Fibroblast of skin of left quadriceps (primary cell): Measurements from ENCODE around the gene B3GALT4.

Experiments used
- DNase-seq, 2 experiments: peaks; one replicate each; pipeline ENCODE4 v3.0.0-alpha.2; 2013; ENCODE audit warnings: low read depth in 2 of 2

Gene B3GALT4

GRCh38 chr6:33292996-33293682 lies 16.2 kb downstream of the B3GALT4 start:
- no peak for DNase-seq

- no peak for DNase-seq
Measured at GRCh38 chr6:33294086-33294823, 17.3 kb downstream of the B3GALT4 start.

- no peak for DNase-seq
Measured at GRCh38 chr6:33295621-33296369, 18.9 kb downstream of the B3GALT4 start.

- DNase-seq: no peak
Measured at GRCh38 chr6:33296797-33297405, 20.0 kb downstream of the B3GALT4 start.

GRCh38 chr6:33297406-33297955 lies 20.6 kb downstream of the B3GALT4 start:
- DNase-seq: no peak

- peak in 1 of 2 experiments; percentile 40 for DNase-seq
Measured at GRCh38 chr6:33297956-33298772, 21.2 kb downstream of the B3GALT4 start.

- DNase-seq: no peak
Measured at GRCh38 chr6:33298773-33299236, 21.9 kb downstream of the B3GALT4 start, which contains the start of gene RGL2. RGL2 (minus strand) TSS chr6:33298942; CDS start chr6:33298610, 332 bp downstream.

- DNase-seq: peak; percentile 82 to 85
Measured at GRCh38 chr6:33299237-33299944, 22.5 kb downstream of the B3GALT4 start.

DNA sequence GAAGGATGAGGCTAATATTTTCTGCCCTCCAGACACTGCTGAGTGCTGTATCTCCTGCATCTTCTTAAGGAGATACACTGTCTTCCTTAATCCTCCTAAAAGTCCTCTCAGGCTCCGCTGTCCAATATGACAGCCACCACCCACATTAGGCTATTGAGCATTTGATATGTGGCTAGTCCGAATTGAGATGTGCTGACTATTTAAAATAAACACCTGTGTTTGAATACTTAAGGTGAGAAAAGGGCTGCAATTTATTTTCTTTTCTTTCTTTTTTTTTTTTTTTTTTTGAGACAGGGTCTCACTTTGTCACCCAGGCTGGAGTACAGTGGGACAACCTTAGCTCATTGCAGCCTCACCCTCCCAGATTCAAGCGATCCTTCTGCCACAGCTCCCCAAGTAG lies 25.0 kb downstream of the B3GALT4 start:
- DNase-seq: no peak

GRCh38 chr6:33304216-33304615 lies 27.3 kb downstream of the B3GALT4 start:
- no peak for DNase-seq

GRCh38 chr6:33305052-33305451 lies 28.1 kb downstream of the B3GALT4 start:
- no peak for DNase-seq

GRCh38 chr6:33306356-33306755 lies 29.4 kb downstream of the B3GALT4 start:
- no peak for DNase-seq

DNA sequence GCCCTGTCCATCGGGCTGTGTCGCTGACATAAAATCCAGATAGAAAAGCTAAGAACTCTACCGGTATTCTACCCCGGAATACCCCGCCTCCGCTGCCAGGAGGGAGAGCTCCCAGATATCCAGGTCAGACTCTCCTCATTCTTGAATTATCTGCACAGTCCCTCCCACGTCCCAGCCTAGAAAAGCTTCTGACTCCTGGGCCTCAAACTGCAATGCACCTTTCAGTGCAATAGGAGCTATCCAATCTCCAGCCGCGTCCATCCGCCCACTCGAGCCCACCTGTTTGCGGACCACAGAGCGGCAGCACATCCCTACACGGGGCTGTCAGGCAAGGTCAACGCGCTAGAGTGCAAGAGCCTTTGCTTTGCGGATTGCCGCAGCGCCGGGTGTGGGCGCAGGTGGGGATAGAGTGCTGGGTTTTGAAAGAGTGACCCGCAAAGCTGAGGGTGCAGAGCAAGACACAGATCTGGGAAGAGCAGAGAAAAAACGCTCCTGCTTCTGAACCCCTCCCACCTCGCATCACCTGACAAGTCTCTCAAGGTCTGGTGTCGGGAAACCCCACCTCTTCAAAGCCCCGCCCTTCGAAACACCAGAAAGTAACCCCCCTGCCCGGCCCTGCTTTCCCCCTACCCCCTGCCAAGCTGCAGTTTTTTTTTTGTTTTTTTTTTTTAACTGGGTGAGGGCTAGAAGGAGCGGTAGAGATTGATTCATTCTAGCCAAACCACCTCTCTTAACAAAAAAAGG lies 35.6 kb downstream of the B3GALT4 start:
- DNase-seq: no peak

- DNase-seq: no peak
Measured at GRCh38 chr6:33313105-33313708, 36.3 kb downstream of the B3GALT4 start.

GRCh38 chr6:33313709-33314514 lies 37.0 kb downstream of the B3GALT4 start, which contains the start of gene TAPBP:
TAPBP (minus strand) TSS chr6:33314078; CDS start chr6:33314041, 37 bp downstream.
- DNase-seq: no peak

DNA sequence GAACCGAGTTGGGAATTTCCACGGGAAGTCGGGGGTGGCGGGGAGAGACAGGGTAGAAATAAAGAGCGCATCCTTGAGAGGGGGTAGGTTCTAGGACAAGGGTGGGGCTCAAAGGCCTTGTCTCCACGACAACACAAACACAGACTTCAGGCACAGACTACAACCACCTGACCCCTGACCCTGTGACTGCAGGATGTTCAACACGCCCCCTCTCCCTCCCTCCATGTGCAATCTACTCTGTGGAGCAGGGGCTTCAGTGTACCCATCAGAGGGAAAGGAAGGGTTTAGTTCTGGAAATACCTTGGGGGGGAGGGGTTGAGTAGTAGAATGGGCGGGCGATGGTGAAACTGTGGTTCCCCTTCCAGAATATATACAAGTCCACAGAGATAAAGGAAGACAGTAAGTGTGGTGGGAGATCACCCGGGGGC lies 37.6 kb downstream of the B3GALT4 start:
- no peak for DNase-seq

GRCh38 chr6:33314943-33315792 lies 38.2 kb downstream of the B3GALT4 start:
- DNase-seq: no peak
